Measurements from ENCODE around the gene MCF2L2.

GRCh38 chr3:183180784-183181295 is 247.6 kb downstream of the MCF2L2 start:
- TF ChIP-seq FOXA1 (IDR thresholded peaks at IDR 0.05) (no peak), SP1 (IDR thresholded peaks at IDR 0.05) (no peak), FOXM1 (IDR thresholded peaks at IDR 0.05; ENCODE audit: borderline replicate concordance) (no peak), FOXK2 (IDR thresholded peaks at IDR 0.05) (no peak), ELF4 (IDR thresholded peaks at IDR 0.05) (no peak), SUZ12 (IDR thresholded peaks at IDR 0.05) (no peak), ARNT (IDR thresholded peaks at IDR 0.05) (no peak), ZNF384 (IDR thresholded peaks at IDR 0.05) (no peak), BHLHE40 (IDR thresholded peaks at IDR 0.05; ENCODE audit: borderline replicate concordance) (no peak), LEF1 (IDR thresholded peaks at IDR 0.05; ENCODE audit: borderline replicate concordance) (no peak), TARDBP (IDR thresholded peaks at IDR 0.05) (no peak), PKNOX1 (IDR thresholded peaks at IDR 0.05) (no peak), L3MBTL2 (conservative IDR thresholded peaks at IDR 0.05) (no peak), CTBP1 (IDR thresholded peaks at IDR 0.05; ENCODE audit: borderline replicate concordance) (no peak)

Measured in HEK293T (cell line).